Fibroblast of lung (primary cell): Measurements from ENCODE around the gene HTR3D. TPM values are rescaled to one million over a fixed set of nuclear protein-coding genes. Genes with fewer than 3 reads are reported as not detected.

Experiments
- DNase-seq, 2 donors: peaks; one replicate each; pipeline versions ENCODE4 v3.0.0 to v3.0.0-alpha.2; 2010; ENCODE audit warnings: low read depth in 2 of 2
- H2AFZ ChIP-seq: 2 replicates; pipeline ENCODE4 v1.5.1; 2012; ENCODE audit warnings: low read length, control low read depth, inconsistent platforms
- H3K27ac ChIP-seq: 2 replicates; pipeline ENCODE4 v1.5.1; 2011; ENCODE audit warnings: low read length, control low read depth; ENCODE audit not compliant: insufficient read depth
- H3K27me3 ChIP-seq: 2 replicates; pipeline ENCODE4 v1.5.1; 2011; ENCODE audit warnings: mild to moderate bottlenecking, low read length; ENCODE audit not compliant: control insufficient read depth, insufficient read depth
- H3K36me3 ChIP-seq: 2 replicates; pipeline ENCODE4 v1.5.1; 2011; ENCODE audit warnings: low read length; ENCODE audit not compliant: control insufficient read depth, insufficient read depth
- H3K4me1 ChIP-seq: 2 replicates; pipeline ENCODE4 v1.5.1; 2011; ENCODE audit warnings: low read length; ENCODE audit not compliant: control insufficient read depth, insufficient read depth; ENCODE audit errors: extremely low read depth
- H3K4me2 ChIP-seq: 2 replicates; pipeline ENCODE4 v1.5.1; 2011; ENCODE audit warnings: low read length, control low read depth; ENCODE audit not compliant: insufficient read depth; ENCODE audit errors: extremely low read depth
- H3K4me3 ChIP-seq, 4 experiments: fragments of 200-600 bp in 1 of 4; sonication (generic) in 1 of 4; replicated peaks in 1 of 4; 2 replicates each; pipeline ENCODE4 v1.5.1; 2011 to 2016; ENCODE audit warnings: low read length in 4 of 4, low read depth in 3 of 4, mild to moderate bottlenecking in 3 of 4, control low read depth in 2 of 4, inconsistent platforms in 1 of 4, mixed read lengths in 1 of 4; ENCODE audit not compliant: insufficient read depth in 1 of 4; ENCODE audit errors: control extremely low read depth in 1 of 4
- H3K79me2 ChIP-seq: 2 replicates; pipeline ENCODE4 v1.5.1; 2012; ENCODE audit warnings: mild to moderate bottlenecking, low read length, inconsistent platforms; ENCODE audit not compliant: control insufficient read depth, insufficient read depth
- H3K9ac ChIP-seq: 2 replicates; pipeline ENCODE4 v1.5.1; 2011; ENCODE audit warnings: mild to moderate bottlenecking, low read length, control low read depth; ENCODE audit not compliant: insufficient read depth
- H3K9me3 ChIP-seq: 2 replicates; pipeline ENCODE4 v1.5.1; 2012; ENCODE audit warnings: low read depth, low read length; ENCODE audit not compliant: control insufficient read depth, insufficient read depth
- H4K20me1 ChIP-seq: 2 replicates; pipeline ENCODE4 v1.5.1; 2011; ENCODE audit warnings: low read length; ENCODE audit not compliant: control insufficient read depth, insufficient read depth; ENCODE audit errors: extremely low read depth
- EZH2 ChIP-seq: IDR thresholded peaks from 2 replicates; pipeline ENCODE4 v1.5.1; 2012; ENCODE audit warnings: low read length, control low read depth, mild to moderate bottlenecking; ENCODE audit errors: missing control alignments
- polyA minus RNA-seq: library from RNA; depleted of rRNA, polyadenylated mRNA; stranded (reverse); fragments of >200 nt; gene quantifications from 2 replicates; pipeline ENCODE4 v1.2.3, GENCODE V29; 2011; ENCODE audit warnings: low replicate concordance
- polyA plus RNA-seq, 2 donors: library from polyadenylated mRNA; depleted of rRNA in 1 of 2; stranded (reverse) in 1 of 2; unstranded in 1 of 2; fragments of >200 nt; gene quantifications; 2 replicates each; pipeline ENCODE4 v1.2.1, GENCODE V29; 2011 to 2012; ENCODE audit warnings: missing spikeins in 1 of 2
- total RNA-seq: library from RNA; depleted of rRNA; stranded (reverse); fragments of >200 nt; gene quantifications from 2 replicates; pipeline ENCODE4 v1.2.1, GENCODE V29; 2014
- TF ChIP-seq, protein P1 (sequence below), 2 donors: IDR thresholded peaks in 1 of 2; conservative IDR thresholded peaks in 1 of 2; 1 replicate in 1 of 2; 2 replicates in 1 of 2; pipeline ENCODE4 v1.5.1; 2011 to 2012; ENCODE audit warnings: low read length in 2 of 2, control low read depth in 1 of 2, inconsistent platforms in 1 of 2, low read depth in 1 of 2, mild to moderate bottlenecking in 1 of 2

Gene HTR3D, protein sequence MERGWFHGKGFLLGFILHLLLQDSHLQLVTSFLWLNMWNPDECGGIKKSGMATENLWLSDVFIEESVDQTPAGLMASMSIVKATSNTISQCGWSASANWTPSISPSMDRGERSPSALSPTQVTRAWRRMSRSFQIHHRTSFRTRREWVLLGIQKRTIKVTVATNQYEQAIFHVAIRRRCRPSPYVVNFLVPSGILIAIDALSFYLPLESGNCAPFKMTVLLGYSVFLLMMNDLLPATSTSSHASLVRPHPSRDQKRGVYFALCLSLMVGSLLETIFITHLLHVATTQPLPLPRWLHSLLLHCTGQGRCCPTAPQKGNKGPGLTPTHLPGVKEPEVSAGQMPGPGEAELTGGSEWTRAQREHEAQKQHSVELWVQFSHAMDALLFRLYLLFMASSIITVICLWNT
- not detected in 2 replicates for total RNA-seq
- not detected in 2 replicates for polyA plus RNA-seq
- polyA plus RNA-seq (2012): not detected in 2 replicates
- not detected in 2 replicates for polyA minus RNA-seq

DNA sequence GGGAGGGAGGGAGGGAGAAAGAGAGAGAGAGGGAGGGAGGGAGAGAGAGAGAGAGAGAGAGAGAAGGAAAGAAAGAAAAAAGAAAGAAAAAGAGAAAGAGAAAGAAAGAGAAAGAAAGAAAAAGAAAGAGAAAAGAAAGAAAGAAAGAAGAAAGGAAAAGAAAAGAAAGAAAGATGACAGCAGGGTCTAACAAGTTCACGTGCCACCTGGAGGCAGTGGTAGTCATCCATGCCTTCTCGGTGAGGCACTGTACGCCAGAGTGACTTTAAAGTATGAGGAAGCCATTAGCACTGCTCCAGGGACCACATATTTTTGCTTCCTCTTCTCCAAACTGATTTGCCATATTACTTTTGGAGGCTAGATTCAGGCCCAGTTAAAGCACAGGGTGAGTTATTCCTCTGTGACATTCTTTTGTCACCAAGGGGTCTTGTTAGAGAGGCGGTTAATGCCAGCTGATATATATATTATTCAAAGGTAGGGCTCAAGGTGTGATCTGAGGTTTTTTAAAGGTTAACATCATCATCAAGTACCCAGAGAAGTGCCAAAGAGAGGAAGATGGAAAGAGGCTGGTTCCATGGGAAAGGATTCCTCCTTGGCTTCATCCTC lies at the start of gene HTR3D:
TSS of gene HTR3D (plus strand) at position 556 of the 606 bp plus-strand sequence. CDS start at position 556, 0 bp downstream.
- no peak within 1 kb of the TSS for H3K4me3 ChIP-seq
- no peak within 1 kb of the TSS for H3K27ac ChIP-seq
- H2AFZ ChIP-seq: no peak within 1 kb of the TSS
- H3K4me2 ChIP-seq: no peak within 1 kb of the TSS
- no peaks in the 10 kb centered on the region for H3K4me1 ChIP-seq
- H3K27me3 ChIP-seq: peaks cover 4% of the 10 kb centered on the region
- DNase-seq: no peak
- no peaks in the 10 kb centered on the region for H3K36me3 ChIP-seq
- H4K20me1 ChIP-seq: no peaks in the 10 kb centered on the region
- no peak for TF ChIP-seq EZH2
- TF ChIP-seq, protein P1, sequence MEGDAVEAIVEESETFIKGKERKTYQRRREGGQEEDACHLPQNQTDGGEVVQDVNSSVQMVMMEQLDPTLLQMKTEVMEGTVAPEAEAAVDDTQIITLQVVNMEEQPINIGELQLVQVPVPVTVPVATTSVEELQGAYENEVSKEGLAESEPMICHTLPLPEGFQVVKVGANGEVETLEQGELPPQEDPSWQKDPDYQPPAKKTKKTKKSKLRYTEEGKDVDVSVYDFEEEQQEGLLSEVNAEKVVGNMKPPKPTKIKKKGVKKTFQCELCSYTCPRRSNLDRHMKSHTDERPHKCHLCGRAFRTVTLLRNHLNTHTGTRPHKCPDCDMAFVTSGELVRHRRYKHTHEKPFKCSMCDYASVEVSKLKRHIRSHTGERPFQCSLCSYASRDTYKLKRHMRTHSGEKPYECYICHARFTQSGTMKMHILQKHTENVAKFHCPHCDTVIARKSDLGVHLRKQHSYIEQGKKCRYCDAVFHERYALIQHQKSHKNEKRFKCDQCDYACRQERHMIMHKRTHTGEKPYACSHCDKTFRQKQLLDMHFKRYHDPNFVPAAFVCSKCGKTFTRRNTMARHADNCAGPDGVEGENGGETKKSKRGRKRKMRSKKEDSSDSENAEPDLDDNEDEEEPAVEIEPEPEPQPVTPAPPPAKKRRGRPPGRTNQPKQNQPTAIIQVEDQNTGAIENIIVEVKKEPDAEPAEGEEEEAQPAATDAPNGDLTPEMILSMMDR (conservative IDR thresholded peaks at IDR 0.05 in 1 of 2, IDR thresholded peaks at IDR 0.05 in 1 of 2; ENCODE audit: low read depth in 1 of 2, low read length in 2 of 2): no peak
- H3K9me3 ChIP-seq: no peaks in the 10 kb centered on the region
- H3K9ac ChIP-seq: no peak within 1 kb of the TSS
- no peaks in the 10 kb centered on the region for H3K79me2 ChIP-seq

DNA sequence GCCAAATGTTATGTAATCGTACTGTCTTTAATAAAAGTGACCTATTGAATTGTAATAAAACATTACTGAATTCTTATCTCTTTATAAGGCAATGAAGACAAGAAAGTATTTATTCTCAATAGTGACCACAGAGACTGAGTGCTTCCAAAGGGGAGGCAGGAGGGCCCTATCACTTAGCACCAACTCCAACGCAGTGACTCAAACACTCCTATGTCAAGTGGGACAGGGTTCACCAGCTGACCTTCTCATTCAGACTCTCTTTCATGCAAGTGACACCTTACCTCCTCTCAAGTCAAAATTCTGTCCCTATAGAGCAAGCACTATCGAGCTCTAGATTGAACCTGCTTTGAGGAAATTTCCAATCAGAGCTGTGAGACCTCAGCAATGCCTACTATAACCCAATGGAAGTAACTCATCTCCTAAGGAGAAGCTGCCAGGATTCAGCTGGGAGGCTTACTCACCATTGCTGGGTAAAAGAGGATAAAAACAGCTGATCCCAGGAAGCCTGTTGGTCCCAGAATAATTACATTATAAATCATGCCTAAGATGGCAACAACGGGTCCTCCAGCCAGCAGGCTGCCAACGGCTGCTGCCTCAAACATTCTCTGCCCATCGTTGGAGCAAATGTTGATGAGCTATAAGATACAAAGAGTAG lies 49.4 kb upstream of the HTR3D start:
- Histone ChIP-seq H2AFZ (no peak overlapping the region), H3K4me2 (no peak overlapping the region), H3K4me1 (no peaks in the 10 kb centered on the region), H3K79me2 (no peaks in the 10 kb centered on the region), H3K9me3 (no peaks in the 10 kb centered on the region), H3K4me3 (no peak overlapping the region), H3K27me3 (no peaks in the 10 kb centered on the region), H3K36me3 (peaks cover 2% of the 10 kb centered on the region), H3K9ac (no peak overlapping the region), H3K27ac (no peak overlapping the region), H4K20me1 (no peaks in the 10 kb centered on the region)
- DNase-seq: no peak
- TF ChIP-seq, protein P1 (conservative IDR thresholded peaks at IDR 0.05 in 1 of 2, IDR thresholded peaks at IDR 0.05 in 1 of 2; ENCODE audit: low read depth in 1 of 2, low read length in 2 of 2): no peak
- TF ChIP-seq EZH2: no peak

DNA sequence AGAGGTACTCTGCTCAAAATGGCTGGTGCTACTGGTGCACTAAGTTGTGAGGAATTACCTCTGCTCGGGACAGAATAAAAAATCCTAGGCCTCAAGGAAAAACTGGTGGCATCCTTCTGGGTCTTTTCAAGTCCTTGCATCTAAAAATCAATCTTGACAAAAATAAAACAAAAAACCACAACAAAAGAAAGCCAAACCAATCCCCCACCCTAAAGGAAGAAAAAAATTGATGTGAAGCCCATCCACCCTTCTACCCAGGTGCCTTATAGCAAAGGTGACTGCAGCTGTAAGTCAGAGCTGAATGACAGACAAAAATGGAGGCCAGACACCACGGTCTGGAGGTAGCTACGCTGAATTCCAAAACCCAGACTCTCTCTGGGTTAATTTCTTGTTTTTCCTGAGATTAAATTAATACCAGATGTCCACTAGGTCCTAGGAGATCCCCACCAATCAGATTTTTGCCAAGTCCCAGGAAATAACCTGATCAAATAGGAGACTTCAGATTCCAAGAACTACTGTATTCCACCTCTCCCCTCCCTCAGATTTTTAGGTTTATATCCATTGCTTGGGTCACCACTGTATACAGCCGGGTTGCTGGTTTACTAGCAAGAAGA lies 47.3 kb upstream of the HTR3D start:
- H3K4me2 ChIP-seq: no peak overlapping the region
- no peaks in the 10 kb centered on the region for H3K9me3 ChIP-seq
- DNase-seq: no peak
- H3K9ac ChIP-seq: no peak overlapping the region
- H3K27ac ChIP-seq: no peak overlapping the region
- TF ChIP-seq, protein P1 (conservative IDR thresholded peaks at IDR 0.05 in 1 of 2, IDR thresholded peaks at IDR 0.05 in 1 of 2; ENCODE audit: low read depth in 1 of 2, low read length in 2 of 2): no peak
- TF ChIP-seq EZH2: no peak
- no peaks in the 10 kb centered on the region for H3K27me3 ChIP-seq
- peaks cover 4% of the 10 kb centered on the region for H3K36me3 ChIP-seq
- no peak overlapping the region for H2AFZ ChIP-seq
- no peak overlapping the region for H3K4me3 ChIP-seq
- no peaks in the 10 kb centered on the region for H3K4me1 ChIP-seq
- H3K79me2 ChIP-seq: no peaks in the 10 kb centered on the region
- H4K20me1 ChIP-seq: no peaks in the 10 kb centered on the region
